NCI-H2171 (cell line): ENCODE data around the gene CCDC116.
"Not testable (repeated sequence)": the region's sequence is repeated elsewhere in the genome, so short reads cannot be mapped to it uniquely, and the experiment has no call there.

Experiments used
- DNase-seq: peaks from one replicate; lab custom pipeline; 2025; lab: John Stamatoyannopoulos, UW

CCDC116 gene

GRCh38 chr22:21631025-21631424 is 1.5 kb upstream of the CCDC116 start:
- DNase-seq, result no peak

- DNase-seq, result no peak
Measured at GRCh38 chr22:21632931-21633330, 371 bp downstream of the CCDC116 start.

DNA sequence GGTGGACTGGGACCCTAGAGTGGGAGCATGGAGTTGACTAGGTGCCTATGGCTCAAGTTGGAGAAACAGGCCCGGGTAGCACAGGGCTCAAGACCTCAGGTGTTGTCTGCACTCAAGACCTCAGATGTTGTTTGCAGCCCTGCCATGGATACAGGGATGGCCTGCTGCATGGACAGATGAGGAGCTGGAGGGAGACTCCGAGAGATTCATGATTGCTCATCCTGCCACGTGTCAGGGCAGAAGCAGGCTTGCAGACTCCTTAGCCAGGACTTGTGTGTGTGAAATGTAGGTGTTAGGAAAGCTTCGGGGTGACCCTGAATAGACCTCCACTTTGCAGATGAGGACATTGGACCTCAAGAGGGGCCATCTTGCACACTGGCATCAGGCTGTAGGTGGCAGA is 921 bp downstream of the CCDC116 start:
- DNase-seq, result no peak

- no peak for DNase-seq
Measured at GRCh38 chr22:21634081-21634480, 1.5 kb downstream of the CCDC116 start.

- no peak for DNase-seq
Measured at GRCh38 chr22:21634844-21635243, 2.3 kb downstream of the CCDC116 start.

DNA sequence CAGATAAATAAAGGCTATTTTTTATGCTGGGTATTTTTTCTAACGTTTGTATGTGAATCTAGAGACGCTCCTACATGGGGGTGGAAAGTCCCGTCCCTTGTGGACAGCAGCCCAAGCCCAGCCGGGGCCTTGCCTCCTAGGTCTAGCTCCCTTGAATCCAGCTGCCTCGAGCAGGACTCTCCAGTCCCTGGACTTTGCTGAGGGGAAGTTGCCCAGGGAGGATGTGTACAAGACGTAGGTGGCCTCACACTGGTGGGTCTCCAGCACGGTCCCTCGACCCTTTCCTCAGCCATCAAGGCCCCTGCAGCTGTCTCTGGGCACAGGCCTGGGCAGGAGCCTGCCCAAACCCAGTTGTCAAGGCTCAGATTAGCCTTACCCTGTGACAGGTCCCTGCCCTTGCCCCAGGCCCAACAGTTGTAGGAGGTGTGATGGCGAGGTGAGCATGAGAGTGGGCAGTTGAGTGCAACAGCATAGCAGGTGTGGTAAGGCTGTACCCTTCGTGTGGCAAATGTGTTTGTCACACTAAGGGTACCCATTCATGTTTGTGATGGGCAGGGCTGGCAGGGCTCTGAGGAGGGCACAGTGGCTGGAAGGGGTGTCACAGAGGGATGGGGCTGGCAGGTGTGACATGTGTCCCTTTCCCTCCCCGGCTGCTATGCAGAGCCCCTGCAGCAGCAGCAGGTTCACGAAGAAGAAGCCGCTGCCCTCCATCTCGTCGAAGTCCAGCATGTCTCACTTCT is 3.4 kb downstream of the CCDC116 start:
- DNase-seq, result no peak

- DNase-seq, result no peak
Measured at GRCh38 chr22:21636629-21637218, 4.2 kb downstream of the CCDC116 start.

- DNase-seq, result not testable (repeated sequence)
Measured at GRCh38 chr22:21637450-21637849, 4.9 kb downstream of the CCDC116 start.

GRCh38 chr22:21639359-21639758 is 6.8 kb downstream of the CCDC116 start:
- no peak for DNase-seq

- DNase-seq, result no peak
Measured at GRCh38 chr22:21640810-21641209, 8.2 kb downstream of the CCDC116 start.

DNA sequence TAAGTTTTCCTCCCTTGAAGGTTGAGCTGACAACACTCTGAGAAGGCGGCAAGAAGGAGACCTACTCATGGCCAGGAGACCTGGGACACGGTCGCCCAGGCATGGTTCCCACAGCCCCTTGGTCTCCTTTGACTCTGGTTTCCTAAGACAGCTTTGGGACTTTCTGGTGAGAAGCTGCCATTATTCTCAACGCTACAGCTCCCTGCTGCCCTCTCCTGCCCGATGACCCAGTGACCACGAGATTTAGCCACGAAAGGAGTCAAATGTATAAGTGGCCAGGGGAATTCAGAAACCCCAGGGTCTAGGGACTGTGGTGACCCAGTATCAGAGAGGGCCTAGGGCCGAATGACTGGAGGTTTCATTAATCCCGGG is 8.8 kb downstream of the CCDC116 start:
- no peak for DNase-seq

DNA sequence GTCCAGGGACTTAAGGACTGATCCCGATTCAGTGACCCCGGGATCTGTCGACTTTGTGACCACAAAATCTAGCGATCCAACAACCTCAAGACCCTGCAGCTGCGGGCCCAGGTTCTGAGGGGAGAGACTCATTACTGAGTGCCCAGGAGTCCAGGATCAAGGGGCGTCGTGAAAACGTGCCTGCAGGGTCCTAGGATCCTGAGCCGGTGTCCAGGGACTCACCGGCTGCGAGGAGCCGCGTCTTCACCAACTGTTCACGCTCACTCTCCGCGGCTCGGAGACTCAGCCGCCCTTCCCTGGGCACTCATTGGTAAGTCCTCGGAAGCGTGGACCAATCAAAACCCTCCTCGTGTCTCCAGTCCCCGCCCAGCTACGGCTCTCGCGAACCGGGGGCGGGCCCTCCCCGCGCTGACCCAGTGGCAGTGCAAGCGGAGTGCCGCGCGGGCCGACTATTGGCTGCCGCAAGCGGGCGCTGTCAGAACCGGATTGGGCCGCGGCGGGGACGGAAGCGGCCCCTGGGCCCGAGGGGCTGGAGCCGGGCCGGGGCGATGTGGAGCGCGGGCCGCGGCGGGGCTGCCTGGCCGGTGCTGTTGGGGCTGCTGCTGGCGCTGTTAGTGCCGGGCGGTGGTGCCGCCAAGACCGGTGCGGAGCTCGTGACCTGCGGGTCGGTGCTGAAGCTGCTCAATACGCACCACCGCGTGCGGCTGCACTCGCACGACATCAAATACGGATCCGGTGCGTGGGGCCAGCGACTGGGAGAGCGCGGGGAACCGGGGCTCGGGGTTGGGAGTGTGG is 9.4 kb downstream of the CCDC116 start, which contains the start of gene SDF2L1:
TSS of gene SDF2L1 (plus strand) at position 514 of the 795 bp plus-strand sequence. CDS start at position 549, 35 bp downstream.
- DNase-seq, result peak; percentile 97

GRCh38 chr22:21642584-21643448 is 10.3 kb downstream of the CCDC116 start:
- peak; percentile 80 for DNase-seq

GRCh38 chr22:21643533-21644357 is 11.2 kb downstream of the CCDC116 start:
- no peak for DNase-seq

- DNase-seq, result not testable (repeated sequence)
Measured at GRCh38 chr22:21645513-21645912, 13.0 kb downstream of the CCDC116 start.

- DNase-seq, result peak; percentile 73
Measured at GRCh38 chr22:21646608-21647590, 14.3 kb downstream of the CCDC116 start.

DNA sequence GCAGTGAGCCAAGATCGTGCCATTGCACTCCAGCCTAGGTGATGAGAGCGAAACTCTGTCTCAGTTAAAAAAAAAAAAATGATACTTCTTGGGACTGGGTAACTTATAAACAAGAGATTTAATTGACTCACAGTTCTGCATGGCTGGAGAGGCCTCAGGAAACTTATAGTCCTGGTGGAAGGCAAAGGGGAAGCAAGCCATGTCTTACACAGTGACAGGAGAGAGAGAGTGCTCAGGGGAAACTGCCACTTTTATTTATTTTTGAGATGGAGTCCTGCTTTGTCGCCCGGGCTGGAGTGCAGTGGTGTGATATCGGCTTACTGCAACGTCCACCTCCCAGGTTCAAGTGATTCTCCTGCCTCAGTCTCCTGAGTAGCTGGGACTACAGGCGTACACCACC is 17.7 kb downstream of the CCDC116 start:
- no peak for DNase-seq

DNA sequence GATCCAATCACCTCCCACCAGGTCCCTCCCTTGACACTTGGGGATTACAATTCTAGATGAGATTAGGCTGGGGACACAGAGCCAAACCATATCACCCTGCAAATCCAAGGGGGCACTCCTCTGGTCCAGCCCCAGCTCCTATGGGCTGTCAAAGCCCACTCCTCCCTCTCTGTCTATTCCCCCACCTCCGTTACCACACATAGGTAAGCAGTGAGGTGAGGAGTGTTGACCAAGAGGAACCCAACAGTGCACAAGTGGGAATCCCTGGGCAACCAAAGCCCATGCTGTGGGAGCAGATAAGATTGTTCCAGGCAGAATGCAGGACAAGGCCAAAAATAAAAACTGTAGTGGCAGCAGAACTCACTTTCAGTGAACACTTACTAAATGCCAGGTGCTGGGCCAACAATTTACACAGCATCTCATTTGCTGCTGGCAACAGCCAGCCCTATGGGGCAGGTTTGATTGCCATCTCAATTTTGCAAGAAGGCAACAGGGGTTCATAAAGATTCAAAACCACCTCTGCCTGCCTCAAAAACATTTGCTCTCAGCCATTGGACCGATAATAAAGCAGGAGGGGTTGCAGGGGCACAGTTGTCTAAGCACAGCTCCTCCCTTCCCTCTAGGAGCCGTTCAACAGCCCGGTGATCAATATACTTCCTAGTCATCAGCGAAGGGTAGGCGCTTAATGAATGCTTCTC is 18.4 kb downstream of the CCDC116 start:
- peak; percentile 37 for DNase-seq

- DNase-seq, result no peak
Measured at GRCh38 chr22:21651521-21652009, 19.0 kb downstream of the CCDC116 start.
